ENCODE results near the gene CEP68. TPM values are rescaled to one million over a fixed set of nuclear protein-coding genes. Genes with fewer than 3 reads are reported as not detected.

The CEP68 gene
- total RNA-seq, 1 experiment from 2014 or later, result 6.3 TPM

GRCh38 chr2:65071499-65072180, 15.4 kb downstream of the CEP68 start:
- Histone ChIP-seq H3K9me3 (replicated peaks) (no peaks in the 10 kb centered on the region), H3K4me1 (replicated peaks) (peaks cover 37% of the 10 kb centered on the region), H3K27ac (no peak overlapping the region), H3K27me3 (replicated peaks) (no peaks in the 10 kb centered on the region), H3K4me3 (no peak overlapping the region), H3K36me3 (peaks cover 60% of the 10 kb centered on the region)
- DNase-seq (ENCODE audit: low read depth in 1 of 2, low spot score in 2 of 2), result no peak

GRCh38 chr2:65072181-65072970, 16.2 kb downstream of the CEP68 start:
- Histone ChIP-seq H3K4me3 (no peak overlapping the region), H3K4me1 (replicated peaks) (peaks cover 45% of the 10 kb centered on the region), H3K27ac (no peak overlapping the region), H3K36me3 (peaks cover 63% of the 10 kb centered on the region), H3K9me3 (replicated peaks) (no peaks in the 10 kb centered on the region), H3K27me3 (replicated peaks) (no peaks in the 10 kb centered on the region)
- DNase-seq (ENCODE audit: low read depth in 1 of 2, low spot score in 2 of 2), result no peak

GRCh38 chr2:65073879-65074565, 17.8 kb downstream of the CEP68 start:
- no peak overlapping the region for H3K27ac ChIP-seq
- H3K4me3 ChIP-seq, result no peak overlapping the region
- no peaks in the 10 kb centered on the region for H3K9me3 ChIP-seq (replicated peaks)
- no peaks in the 10 kb centered on the region for H3K27me3 ChIP-seq (replicated peaks)
- DNase-seq (ENCODE audit: low read depth in 1 of 2, low spot score in 2 of 2), result no peak
- peaks cover 80% of the 10 kb centered on the region for H3K36me3 ChIP-seq
- peaks cover 48% of the 10 kb centered on the region for H3K4me1 ChIP-seq (replicated peaks)

- Histone ChIP-seq H3K4me1 (replicated peaks) (peaks cover 45% of the 10 kb centered on the region), H3K27me3 (replicated peaks) (no peaks in the 10 kb centered on the region), H3K4me3 (no peak overlapping the region), H3K9me3 (replicated peaks) (no peaks in the 10 kb centered on the region), H3K36me3 (peaks cover 79% of the 10 kb centered on the region), H3K27ac (peak overlapping the region; percentile 68)
- no peak for DNase-seq (ENCODE audit: low read depth in 1 of 2, low spot score in 2 of 2)
These were observed 19.0 kb downstream of the CEP68 start for GRCh38 chr2:65075176-65075575.

GRCh38 chr2:65075605-65076344, 19.6 kb downstream of the CEP68 start:
- Histone ChIP-seq H3K9me3 (replicated peaks) (no peaks in the 10 kb centered on the region), H3K4me3 (no peak overlapping the region), H3K36me3 (peaks cover 78% of the 10 kb centered on the region), H3K4me1 (replicated peaks) (peaks cover 39% of the 10 kb centered on the region), H3K27me3 (replicated peaks) (no peaks in the 10 kb centered on the region), H3K27ac (peak overlapping the region; percentile 68)
- DNase-seq (ENCODE audit: low read depth in 1 of 2, low spot score in 2 of 2), result peak in 1 of 2 experiments; percentile 57

- Histone ChIP-seq H3K27ac (peak overlapping the region; percentile 68), H3K4me1 (replicated peaks) (peaks cover 33% of the 10 kb centered on the region), H3K36me3 (peaks cover 77% of the 10 kb centered on the region), H3K9me3 (replicated peaks) (no peaks in the 10 kb centered on the region), H3K4me3 (no peak overlapping the region), H3K27me3 (replicated peaks) (no peaks in the 10 kb centered on the region)
- DNase-seq (ENCODE audit: low read depth in 1 of 2, low spot score in 2 of 2), result peak in 1 of 2 experiments; percentile 76
These were observed 20.1 kb downstream of the CEP68 start for GRCh38 chr2:65076345-65076710.

GRCh38 chr2:65077898-65078297, 21.7 kb downstream of the CEP68 start:
- no peaks in the 10 kb centered on the region for H3K9me3 ChIP-seq (replicated peaks)
- H3K4me3 ChIP-seq, result no peak overlapping the region
- peaks cover 77% of the 10 kb centered on the region for H3K36me3 ChIP-seq
- H3K4me1 ChIP-seq (replicated peaks), result peaks cover 30% of the 10 kb centered on the region
- H3K27me3 ChIP-seq (replicated peaks), result no peaks in the 10 kb centered on the region
- no peak overlapping the region for H3K27ac ChIP-seq
- no peak for DNase-seq (ENCODE audit: low read depth in 1 of 2, low spot score in 2 of 2)

- Histone ChIP-seq H3K36me3 (peaks cover 77% of the 10 kb centered on the region), H3K4me1 (replicated peaks) (peaks cover 30% of the 10 kb centered on the region), H3K4me3 (no peak overlapping the region), H3K27me3 (replicated peaks) (no peaks in the 10 kb centered on the region), H3K9me3 (replicated peaks) (no peaks in the 10 kb centered on the region), H3K27ac (no peak overlapping the region)
- no peak for DNase-seq (ENCODE audit: low read depth in 1 of 2, low spot score in 2 of 2)
These were observed 22.8 kb downstream of the CEP68 start for GRCh38 chr2:65079017-65079416.

- no peak overlapping the region for H3K27ac ChIP-seq
- H3K4me1 ChIP-seq (replicated peaks), result peaks cover 15% of the 10 kb centered on the region
- no peak overlapping the region for H3K4me3 ChIP-seq
- H3K27me3 ChIP-seq (replicated peaks), result no peaks in the 10 kb centered on the region
- no peaks in the 10 kb centered on the region for H3K9me3 ChIP-seq (replicated peaks)
- peaks cover 90% of the 10 kb centered on the region for H3K36me3 ChIP-seq
- no peak for DNase-seq (ENCODE audit: low read depth in 1 of 2, low spot score in 2 of 2)
These were observed 25.0 kb downstream of the CEP68 start for GRCh38 chr2:65081232-65081685.

- Histone ChIP-seq H3K4me3 (no peak overlapping the region), H3K4me1 (replicated peaks) (no peaks in the 10 kb centered on the region), H3K36me3 (peaks cover 96% of the 10 kb centered on the region), H3K27me3 (replicated peaks) (no peaks in the 10 kb centered on the region), H3K9me3 (replicated peaks) (no peaks in the 10 kb centered on the region), H3K27ac (no peak overlapping the region)
- DNase-seq (ENCODE audit: low read depth in 1 of 2, low spot score in 2 of 2), result no peak
These were observed 28.9 kb downstream of the CEP68 start for GRCh38 chr2:65085148-65085547.

- H3K4me1 ChIP-seq (replicated peaks), result peaks cover 10% of the 10 kb centered on the region
- peaks cover 96% of the 10 kb centered on the region for H3K36me3 ChIP-seq
- H3K27me3 ChIP-seq (replicated peaks), result no peaks in the 10 kb centered on the region
- no peak for DNase-seq (ENCODE audit: low read depth in 1 of 2, low spot score in 2 of 2)
- H3K4me3 ChIP-seq, result no peak overlapping the region
- no peaks in the 10 kb centered on the region for H3K9me3 ChIP-seq (replicated peaks)
- no peak overlapping the region for H3K27ac ChIP-seq
These were observed 36.6 kb downstream of the CEP68 start for GRCh38 chr2:65092791-65093190.

GRCh38 chr2:65093211-65093610, 37.0 kb downstream of the CEP68 start:
- Histone ChIP-seq H3K27me3 (replicated peaks) (no peaks in the 10 kb centered on the region), H3K27ac (no peak overlapping the region), H3K9me3 (replicated peaks) (no peaks in the 10 kb centered on the region), H3K4me3 (no peak overlapping the region), H3K36me3 (peaks cover 94% of the 10 kb centered on the region), H3K4me1 (replicated peaks) (peaks cover 10% of the 10 kb centered on the region)
- DNase-seq (ENCODE audit: low read depth in 1 of 2, low spot score in 2 of 2), result no peak

- no peak for DNase-seq (ENCODE audit: low read depth in 1 of 2, low spot score in 2 of 2)
- peaks cover 17% of the 10 kb centered on the region for H3K4me1 ChIP-seq (replicated peaks)
- peaks cover 94% of the 10 kb centered on the region for H3K36me3 ChIP-seq
- H3K9me3 ChIP-seq (replicated peaks), result no peaks in the 10 kb centered on the region
- H3K27me3 ChIP-seq (replicated peaks), result no peaks in the 10 kb centered on the region
- H3K4me3 ChIP-seq, result no peak overlapping the region
- no peak overlapping the region for H3K27ac ChIP-seq
These were observed 40.7 kb downstream of the CEP68 start for GRCh38 chr2:65096948-65097347.
